GM12801 (cell line): ENCODE results near the gene CDCP1.

ENCODE experiments used
- CTCF ChIP-seq: IDR thresholded peaks from one replicate; pipeline ENCODE4 v1.5.1; 2011; ENCODE audit warnings: control low read depth; ENCODE audit not compliant: insufficient read length; ENCODE audit errors: extremely low read depth

CDCP1 gene

GRCh38 chr3:45113625-45114050, 32.5 kb downstream of the CDCP1 start:
- TF ChIP-seq CTCF, result no peak

GRCh38 chr3:45112939-45113338, 33.2 kb downstream of the CDCP1 start:
- no peak for TF ChIP-seq CTCF

- TF ChIP-seq CTCF, result no peak
Measured at GRCh38 chr3:45110509-45110833, 35.7 kb downstream of the CDCP1 start.

GRCh38 chr3:45109771-45110508, 36.2 kb downstream of the CDCP1 start:
- TF ChIP-seq CTCF, result no peak

- TF ChIP-seq CTCF, result no peak
Measured at GRCh38 chr3:45106874-45107273, 39.3 kb downstream of the CDCP1 start.

- TF ChIP-seq CTCF, result no peak
Measured at GRCh38 chr3:45105855-45106671, 40.1 kb downstream of the CDCP1 start.

- TF ChIP-seq CTCF, result no peak
Measured at GRCh38 chr3:45104715-45105711, 41.2 kb downstream of the CDCP1 start.
